MG63 (cell line): ENCODE results near the gene CELF2. TPM values are rescaled to one million over a fixed set of nuclear protein-coding genes. Genes with fewer than 3 reads are reported as not detected.
"Not testable (repeated sequence)": the region's sequence is repeated elsewhere in the genome, so short reads cannot be mapped to it uniquely, and the experiment has no call there.

ENCODE experiments used
- DNase-seq: peaks from one replicate; pipeline ENCODE4 v3.0.0-alpha.2; 2020
- H3K27me3 ChIP-seq: fragments of 250-450 bp; sonication (Bioruptor Pico); 2 replicates; pipeline ENCODE4 v1.5.1; 2020; ENCODE audit warnings: mild to moderate bottlenecking, moderate library complexity
- H3K36me3 ChIP-seq: fragments of 250-450 bp; sonication (Bioruptor Pico); 2 replicates; pipeline ENCODE4 v1.5.1; 2020; ENCODE audit warnings: mild to moderate bottlenecking, moderate library complexity
- H3K4me3 ChIP-seq: fragments of 250-450 bp; sonication (Bioruptor Pico); 2 replicates; pipeline ENCODE4 v1.5.1; 2020; ENCODE audit warnings: mild to moderate bottlenecking, moderate library complexity
- H3K9me3 ChIP-seq: fragments of 250-450 bp; sonication (Bioruptor Pico); 2 replicates; pipeline ENCODE4 v1.5.1; 2020; ENCODE audit warnings: mild to moderate bottlenecking, moderate library complexity
- total RNA-seq: library from RNA; depleted of rRNA; stranded (reverse); fragments of >200 nt; shearing (Covaris generic); gene quantifications from 2 replicates; pipeline ENCODE4 v1.2.3, GENCODE V29; 2014; ENCODE audit warnings: low replicate concordance

CELF2 gene
- total RNA-seq, 1 experiment from 2014 or later: 1.5 TPM

GRCh38 chr10:11353006-11353896 is 335.6 kb downstream of the CELF2 start:
- DNase-seq: no peak
- H3K36me3 ChIP-seq: no peaks in the 10 kb centered on the region
- H3K9me3 ChIP-seq: no peaks in the 10 kb centered on the region; the same call in 1 of the 2 replicates
- no peak overlapping the region for H3K4me3 ChIP-seq
- H3K27me3 ChIP-seq: no peaks in the 10 kb centered on the region

DNA sequence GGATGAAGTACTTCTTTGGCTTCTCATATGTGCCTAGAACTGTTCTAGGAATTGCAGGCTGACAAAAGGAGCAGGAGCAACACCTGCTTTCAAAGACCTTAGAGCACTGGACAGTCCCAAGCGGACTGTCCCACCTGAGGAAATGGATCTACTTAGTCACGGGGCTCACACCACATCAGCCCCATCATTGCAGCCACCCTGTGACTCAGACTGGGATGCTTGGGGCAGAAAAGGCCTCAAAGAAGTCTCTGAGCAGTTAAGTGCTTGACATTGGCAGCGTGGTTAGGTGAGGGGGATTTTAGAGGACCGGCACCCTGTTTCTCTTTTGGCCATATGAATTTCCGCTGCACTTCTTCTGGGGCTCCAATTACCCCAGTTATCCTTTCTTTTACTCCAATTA is 337.2 kb downstream of the CELF2 start:
- H3K4me3 ChIP-seq: no peak overlapping the region
- no peaks in the 10 kb centered on the region for H3K36me3 ChIP-seq
- no peaks in the 10 kb centered on the region; the same call in none of the 2 replicates for H3K9me3 ChIP-seq
- H3K27me3 ChIP-seq: no peaks in the 10 kb centered on the region
- DNase-seq: no peak

DNA sequence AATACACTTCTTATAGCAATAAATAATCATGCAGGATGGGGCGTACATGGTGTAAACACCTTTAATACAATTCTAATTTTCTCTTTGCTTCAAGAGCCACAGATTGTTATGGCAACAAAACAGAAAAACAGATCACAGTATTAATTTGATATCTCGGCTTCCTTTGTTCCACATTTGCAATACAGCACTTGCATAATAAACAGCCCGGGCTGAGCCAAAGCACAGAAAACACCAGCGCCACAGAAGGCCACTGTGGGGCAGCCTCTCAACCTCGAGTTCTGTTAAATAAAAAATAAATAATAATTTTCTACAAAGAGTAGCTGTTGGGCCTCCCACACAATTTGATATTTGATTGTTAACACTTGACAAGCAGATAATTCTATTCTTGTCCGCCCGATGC is 337.9 kb downstream of the CELF2 start:
- Histone ChIP-seq H3K27me3 (no peaks in the 10 kb centered on the region), H3K36me3 (no peaks in the 10 kb centered on the region), H3K4me3 (no peak overlapping the region), H3K9me3 (no peaks in the 10 kb centered on the region; the same call in none of the 2 replicates)
- DNase-seq: no peak

DNA sequence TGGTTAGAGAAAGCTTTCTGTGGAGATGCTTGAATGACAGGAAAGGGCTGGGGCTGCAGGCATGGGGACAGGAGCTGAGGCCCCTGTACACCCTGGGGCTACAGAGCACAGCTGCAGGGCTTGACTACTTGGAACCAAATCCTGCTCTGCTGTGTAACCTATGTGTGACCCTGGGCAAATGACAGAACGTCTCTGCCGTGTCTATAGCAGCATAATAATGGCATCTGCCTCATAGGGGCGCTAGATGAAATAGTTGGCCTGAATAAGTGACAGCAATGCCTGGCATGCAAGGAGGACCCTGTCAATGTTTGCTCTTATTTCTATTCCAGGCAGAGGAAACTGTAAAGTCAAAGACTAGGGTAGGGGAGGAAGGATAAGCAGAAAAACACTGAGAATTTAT is 339.8 kb downstream of the CELF2 start:
- no peak overlapping the region for H3K4me3 ChIP-seq

GRCh38 chr10:11358011-11358410 is 340.3 kb downstream of the CELF2 start:
- no peak for DNase-seq
- Histone ChIP-seq H3K27me3 (no peaks in the 10 kb centered on the region), H3K4me3 (no peak overlapping the region), H3K36me3 (no peaks in the 10 kb centered on the region), H3K9me3 (no peaks in the 10 kb centered on the region; the same call in none of the 2 replicates)

More for the DNA sequence above, 339.8 kb downstream of the CELF2 start:
- no peaks in the 10 kb centered on the region; the same call in none of the 2 replicates for H3K9me3 ChIP-seq
- no peak for DNase-seq
- H3K36me3 ChIP-seq: no peaks in the 10 kb centered on the region
- H3K27me3 ChIP-seq: no peaks in the 10 kb centered on the region

GRCh38 chr10:11358923-11359575 is 341.4 kb downstream of the CELF2 start:
- DNase-seq: no peak
- no peaks in the 10 kb centered on the region for H3K27me3 ChIP-seq

GRCh38 chr10:11359869-11360268 is 342.2 kb downstream of the CELF2 start:
- no peaks in the 10 kb centered on the region; the same call in none of the 2 replicates for H3K9me3 ChIP-seq
- H3K4me3 ChIP-seq: no peak overlapping the region
- H3K36me3 ChIP-seq: no peaks in the 10 kb centered on the region

More at GRCh38 chr10:11358923-11359575, 341.4 kb downstream of the CELF2 start:
- Histone ChIP-seq H3K9me3 (no peaks in the 10 kb centered on the region; the same call in none of the 2 replicates), H3K4me3 (no peak overlapping the region), H3K36me3 (no peaks in the 10 kb centered on the region)

DNA sequence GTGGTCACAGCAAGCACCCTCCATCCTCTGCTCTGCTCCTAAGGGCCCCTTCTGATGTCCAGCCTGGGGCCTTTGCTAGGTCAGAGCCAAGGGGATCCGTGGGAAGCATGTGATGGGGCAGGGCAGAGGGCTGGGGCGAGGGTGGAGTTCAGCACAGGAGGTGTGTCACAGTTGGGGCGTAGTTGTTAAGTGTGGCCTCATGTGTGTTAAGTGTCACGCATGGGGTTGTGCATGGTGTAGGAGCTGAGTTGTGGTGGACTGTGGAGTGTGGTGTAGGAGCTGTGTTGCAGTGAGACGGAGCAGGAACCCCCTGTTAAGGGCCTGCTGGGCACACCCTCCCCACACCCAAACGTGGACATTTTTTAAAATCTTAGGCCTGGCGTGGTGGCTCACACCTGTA is 345.8 kb downstream of the CELF2 start:
- H3K4me3 ChIP-seq: no peak overlapping the region

More at GRCh38 chr10:11359869-11360268, 342.2 kb downstream of the CELF2 start:
- no peaks in the 10 kb centered on the region for H3K27me3 ChIP-seq
- no peak for DNase-seq

DNA sequence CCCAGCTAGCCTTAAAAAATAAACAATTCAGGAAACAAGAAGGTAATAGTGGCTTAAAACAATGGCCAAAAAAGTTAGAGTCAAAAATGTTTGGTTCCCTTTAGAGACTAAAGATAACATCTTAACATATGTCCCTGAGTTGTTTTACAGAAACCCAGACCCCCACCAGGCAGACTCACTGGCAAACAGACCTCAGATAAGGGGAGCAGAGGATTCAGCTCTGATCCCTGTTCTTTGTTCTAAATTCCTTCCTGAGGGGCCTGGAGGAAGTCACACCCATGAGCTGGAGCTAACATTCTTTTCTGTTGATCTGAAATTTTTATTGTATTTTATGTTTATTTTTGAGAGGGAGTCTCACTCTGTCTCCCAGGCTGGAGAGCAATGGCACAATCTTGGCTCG is 346.6 kb downstream of the CELF2 start:
- no peaks in the 10 kb centered on the region for H3K36me3 ChIP-seq
- H3K4me3 ChIP-seq: no peak overlapping the region
- no peak for DNase-seq
- no peaks in the 10 kb centered on the region for H3K27me3 ChIP-seq
- H3K9me3 ChIP-seq: no peaks in the 10 kb centered on the region

More for the DNA sequence above, 345.8 kb downstream of the CELF2 start:
- Histone ChIP-seq H3K36me3 (no peaks in the 10 kb centered on the region), H3K9me3 (no peaks in the 10 kb centered on the region; the same call in 1 of the 2 replicates), H3K27me3 (no peaks in the 10 kb centered on the region)
- DNase-seq: no peak

GRCh38 chr10:11366889-11367288 is 349.2 kb downstream of the CELF2 start:
- H3K27me3 ChIP-seq, H3K9me3 ChIP-seq, H3K4me3 ChIP-seq, H3K36me3 ChIP-seq: not testable (repeated sequence)
- DNase-seq: peak; percentile 49

DNA sequence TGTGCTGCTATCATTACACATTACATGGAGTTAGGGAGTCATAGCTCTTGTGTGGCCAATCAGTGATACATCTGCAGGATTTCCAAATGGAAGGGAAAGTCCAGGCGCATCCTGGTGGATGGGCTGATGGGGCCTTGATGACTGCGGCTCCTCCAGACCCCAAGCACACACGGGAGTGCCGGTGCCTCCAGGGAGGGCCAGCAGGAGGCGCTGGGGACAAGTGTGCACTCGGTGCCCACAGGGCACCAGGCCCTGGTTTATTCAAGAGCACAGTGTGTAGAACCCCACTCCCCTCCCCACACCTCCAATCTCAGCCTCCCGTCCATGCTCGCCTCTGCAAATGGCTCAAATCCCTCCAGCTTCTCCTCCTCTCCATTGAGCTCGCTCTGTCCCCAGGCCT is 349.8 kb downstream of the CELF2 start:
- Histone ChIP-seq H3K27me3 (no peaks in the 10 kb centered on the region), H3K36me3 (no peaks in the 10 kb centered on the region), H3K9me3 (no peaks in the 10 kb centered on the region), H3K4me3 (no peak overlapping the region)
- DNase-seq: no peak

GRCh38 chr10:11373717-11374171 is 356.1 kb downstream of the CELF2 start:
- peak; percentile 79 for DNase-seq
- Histone ChIP-seq H3K4me3 (no peak overlapping the region), H3K36me3 (no peaks in the 10 kb centered on the region), H3K9me3 (no peaks in the 10 kb centered on the region), H3K27me3 (no peaks in the 10 kb centered on the region)

- no peak overlapping the region for H3K4me3 ChIP-seq
- no peaks in the 10 kb centered on the region for H3K36me3 ChIP-seq
- no peak for DNase-seq
- H3K9me3 ChIP-seq: peaks cover 4% of the 10 kb centered on the region
- no peaks in the 10 kb centered on the region for H3K27me3 ChIP-seq
These were observed 359.6 kb downstream of the CELF2 start for GRCh38 chr10:11377267-11377666.

- H3K27me3 ChIP-seq: no peaks in the 10 kb centered on the region
- H3K36me3 ChIP-seq: no peaks in the 10 kb centered on the region
- DNase-seq: no peak
- H3K4me3 ChIP-seq: no peak overlapping the region
- H3K9me3 ChIP-seq: peaks cover 4% of the 10 kb centered on the region
These were observed 361.2 kb downstream of the CELF2 start for GRCh38 chr10:11378835-11379234.

DNA sequence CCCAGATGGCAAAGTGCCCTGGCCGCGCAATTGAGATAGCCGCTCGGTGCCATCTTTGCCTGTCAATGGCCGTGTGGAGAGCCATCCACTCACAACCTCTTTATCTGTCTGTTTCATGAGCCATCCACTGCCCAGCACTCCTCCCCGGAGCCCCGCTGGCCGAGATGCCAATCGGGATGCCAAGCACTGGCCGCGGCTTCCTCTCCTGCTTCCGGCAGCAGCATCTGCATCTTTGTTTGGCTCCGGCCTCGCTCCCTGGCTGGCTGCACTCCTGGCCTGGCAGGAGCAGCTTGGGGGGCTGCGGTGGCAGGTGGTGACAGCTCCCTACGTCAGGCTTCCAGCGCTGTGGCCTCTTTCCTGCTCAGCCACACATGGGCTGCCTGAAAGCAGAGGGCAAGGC is 362.1 kb downstream of the CELF2 start:
- Histone ChIP-seq H3K4me3 (no peak overlapping the region), H3K9me3 (peaks cover 4% of the 10 kb centered on the region), H3K27me3 (no peaks in the 10 kb centered on the region), H3K36me3 (no peaks in the 10 kb centered on the region)
- peak; percentile 49 for DNase-seq

DNA sequence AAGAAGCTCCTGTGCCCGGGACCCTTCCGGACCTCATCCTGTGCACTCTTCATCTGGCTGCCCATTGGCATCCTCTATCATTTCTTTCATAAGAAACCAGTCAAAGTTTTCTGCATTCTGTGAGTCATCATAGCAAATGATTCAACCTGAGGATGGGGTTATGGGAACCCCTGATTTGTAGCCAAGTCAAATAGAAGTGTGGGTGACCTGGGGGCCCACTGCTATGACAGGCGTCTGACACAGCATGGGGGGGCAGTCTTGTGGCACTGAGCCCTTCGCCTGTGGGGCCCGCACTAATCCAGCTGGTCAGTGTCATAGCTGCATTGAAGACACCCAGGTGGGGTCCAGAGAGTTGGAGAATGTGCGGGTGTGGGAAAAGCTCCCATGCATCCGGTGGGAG is 363.4 kb downstream of the CELF2 start:
- peak; percentile 53 for DNase-seq
- no peaks in the 10 kb centered on the region for H3K27me3 ChIP-seq
- H3K9me3 ChIP-seq: peaks cover 4% of the 10 kb centered on the region
- H3K36me3 ChIP-seq: no peaks in the 10 kb centered on the region
- no peak overlapping the region for H3K4me3 ChIP-seq

GRCh38 chr10:11381511-11381910 is 363.8 kb downstream of the CELF2 start:
- DNase-seq: no peak
- Histone ChIP-seq H3K9me3 (peaks cover 4% of the 10 kb centered on the region), H3K36me3 (no peaks in the 10 kb centered on the region), H3K27me3 (no peaks in the 10 kb centered on the region), H3K4me3 (no peak overlapping the region)
